Astrocyte of the spinal cord (primary cell): Measurements from ENCODE around the gene COL4A4.

Source experiments
- DNase-seq: peaks from one replicate; pipeline ENCODE4 v3.0.0; 2011; ENCODE audit warnings: low read depth, low spot score
- H3K4me3 ChIP-seq: 2 replicates; pipeline ENCODE4 v1.5.1; 2011; ENCODE audit warnings: low read depth, mild to moderate bottlenecking, low read length, moderate library complexity
- CTCF ChIP-seq: IDR thresholded peaks from 2 replicates; pipeline ENCODE4 v1.5.1; 2012; ENCODE audit warnings: low read depth, mild to moderate bottlenecking, low read length, inconsistent platforms
- in situ Hi-C: cut with HindIII; loops from 2 replicates; pipeline ENCODE4 v1.10.0; 2017; ENCODE audit warnings: low sequenced_read_pairs

The COL4A4 gene

GRCh38 chr2:227124811-227125210, 39.2 kb downstream of the COL4A4 start:
- no peak for TF ChIP-seq CTCF
- H3K4me3 ChIP-seq = no peak overlapping the region
- in situ Hi-C loops = no loop called here
- DNase-seq = no peak

GRCh38 chr2:227123697-227124096, 40.3 kb downstream of the COL4A4 start:
- no peak for TF ChIP-seq CTCF
- no peak overlapping the region for H3K4me3 ChIP-seq
- in situ Hi-C loops = no loop called here
- DNase-seq = no peak

GRCh38 chr2:227118353-227118752, 45.7 kb downstream of the COL4A4 start:
- in situ Hi-C loops = no loop called here
- H3K4me3 ChIP-seq = no peak overlapping the region
- DNase-seq = no peak
- no peak for TF ChIP-seq CTCF

- in situ Hi-C loops = no loop called here
- DNase-seq = no peak
- H3K4me3 ChIP-seq = no peak overlapping the region
- no peak for TF ChIP-seq CTCF
Observed at GRCh38 chr2:227117852-227118251, 46.2 kb downstream of the COL4A4 start.

- DNase-seq = no peak
- TF ChIP-seq CTCF = no peak
- H3K4me3 ChIP-seq = no peak overlapping the region
- in situ Hi-C loops = no loop called here
Observed at GRCh38 chr2:227117027-227117426, 47.0 kb downstream of the COL4A4 start.

GRCh38 chr2:227115761-227116160, 48.2 kb downstream of the COL4A4 start:
- in situ Hi-C loops = no loop called here
- DNase-seq = no peak
- TF ChIP-seq CTCF = no peak
- no peak overlapping the region for H3K4me3 ChIP-seq
